Loucy (cell line): ENCODE measurements around the gene ABAT.

Experiments used
- H2AFZ ChIP-seq: fragments of 200-600 bp; sonication (generic); 2 replicates; pipeline ENCODE4 v1.6.0; 2016; ENCODE audit warnings: antibody characterized with exemption, mild to moderate bottlenecking, low read length, moderate library complexity
- H3F3A ChIP-seq: fragments of 200-600 bp; 2 replicates; pipeline ENCODE4 v1.6.0; 2016; ENCODE audit warnings: antibody characterized with exemption, low read depth, mild to moderate bottlenecking
- H3K27me3 ChIP-seq: fragments of 200-600 bp; sonication (generic); 2 replicates; pipeline ENCODE4 v1.6.1; 2014; ENCODE audit warnings: low read length, mild to moderate bottlenecking; ENCODE audit not compliant: insufficient read depth, poor library complexity, severe bottlenecking
- H3K36me3 ChIP-seq: fragments of 200-600 bp; sonication (generic); 2 replicates; pipeline ENCODE4 v1.6.1; 2016; ENCODE audit warnings: low read length; ENCODE audit not compliant: insufficient read depth
- H3K4me1 ChIP-seq: fragments of 200-600 bp; sonication (generic); 2 replicates; pipeline ENCODE4 v1.5.1; 2014; ENCODE audit warnings: low read length, mild to moderate bottlenecking; ENCODE audit not compliant: insufficient read depth, poor library complexity, severe bottlenecking
- H3K4me2 ChIP-seq: fragments of 200-600 bp; sonication (generic); 2 replicates; pipeline ENCODE4 v1.6.0; 2014; ENCODE audit warnings: antibody characterized with exemption, low read length, low read depth, mild to moderate bottlenecking; ENCODE audit not compliant: poor library complexity, severe bottlenecking
- H3K4me3 ChIP-seq: fragments of 200-600 bp; sonication (generic); 2 replicates; pipeline ENCODE4 v1.5.1; 2014; ENCODE audit warnings: low read length, mild to moderate bottlenecking, mixed read lengths; ENCODE audit not compliant: poor library complexity, severe bottlenecking
- H3K79me2 ChIP-seq: fragments of 200-600 bp; sonication (generic); 2 replicates; pipeline ENCODE4 v1.6.1; 2014; ENCODE audit warnings: low read length; ENCODE audit not compliant: insufficient read depth
- H3K9ac ChIP-seq: fragments of 200-600 bp; sonication (generic); 2 replicates; pipeline ENCODE4 v1.6.0; 2014; ENCODE audit warnings: mild to moderate bottlenecking, low read depth, low read length, moderate library complexity; ENCODE audit not compliant: poor library complexity, severe bottlenecking
- H3K9me2 ChIP-seq: fragments of 200-600 bp; sonication (generic); replicated peaks from 2 replicates; pipeline ENCODE4 v1.6.1; 2016; ENCODE audit warnings: low read depth, low read length, mixed read lengths
- H3K9me3 ChIP-seq: fragments of 200-600 bp; sonication (generic); 2 replicates; pipeline ENCODE4 v1.6.1; 2014; ENCODE audit warnings: mild to moderate bottlenecking, antibody characterized with exemption, low read length, low read depth; ENCODE audit not compliant: insufficient read depth
- H4K20me1 ChIP-seq: fragments of 200-600 bp; sonication (generic); 2 replicates; pipeline ENCODE4 v1.6.0; 2014; ENCODE audit warnings: antibody characterized with exemption, low read length, mild to moderate bottlenecking; ENCODE audit not compliant: insufficient read depth, poor library complexity, severe bottlenecking
- CTCF ChIP-seq: fragments of 200-600 bp; sonication (generic); conservative IDR thresholded peaks from 2 replicates; pipeline ENCODE4 v1.5.1; 2014; ENCODE audit warnings: mild to moderate bottlenecking, antibody characterized with exemption, low read length
- EZH2phosphoT487 ChIP-seq: fragments of 200-600 bp; IDR thresholded peaks from 2 replicates; pipeline ENCODE4 v1.6.1; 2018; ENCODE audit warnings: antibody characterized with exemption, mild to moderate bottlenecking, moderate library complexity, borderline replicate concordance

Gene ABAT

GRCh38 chr16:8814095-8814806 is 139.8 kb downstream of the ABAT start:
- H3F3A ChIP-seq: no peaks in the 10 kb centered on the region

GRCh38 chr16:8816967-8817655 is 142.7 kb downstream of the ABAT start:
- H3K79me2 ChIP-seq: no peaks in the 10 kb centered on the region

More at GRCh38 chr16:8814095-8814806, 139.8 kb downstream of the ABAT start:
- Histone ChIP-seq H3K9me2 (no peaks in the 10 kb centered on the region), H3K36me3 (peaks cover 39% of the 10 kb centered on the region; the same call in 1 of the 2 replicates), H3K4me1 (peaks cover 12% of the 10 kb centered on the region), H2AFZ (no peak overlapping the region), H3K27me3 (no peaks in the 10 kb centered on the region), H3K79me2 (no peaks in the 10 kb centered on the region), H3K9me3 (no peaks in the 10 kb centered on the region), H3K4me3 (no peak overlapping the region), H3K4me2 (no peak overlapping the region), H4K20me1 (no peaks in the 10 kb centered on the region), H3K9ac (no peak overlapping the region)
- TF ChIP-seq EZH2phosphoT487: no peak
- TF ChIP-seq CTCF: no peak

More at GRCh38 chr16:8816967-8817655, 142.7 kb downstream of the ABAT start:
- Histone ChIP-seq H3K9me3 (no peaks in the 10 kb centered on the region), H3F3A (no peaks in the 10 kb centered on the region), H4K20me1 (no peaks in the 10 kb centered on the region), H2AFZ (no peak overlapping the region), H3K4me1 (peaks cover 12% of the 10 kb centered on the region), H3K36me3 (peaks cover 25% of the 10 kb centered on the region; the same call in 1 of the 2 replicates), H3K9ac (no peak overlapping the region), H3K4me3 (peak overlapping the region; percentile 25), H3K9me2 (no peaks in the 10 kb centered on the region), H3K4me2 (peak overlapping the region; percentile 63), H3K27me3 (no peaks in the 10 kb centered on the region)
- TF ChIP-seq CTCF (no peak), EZH2phosphoT487 (no peak)
